AG04449 (cell line): ENCODE results near the gene SAFB.
"Not testable (repeated sequence)": the region's sequence is repeated elsewhere in the genome, so short reads cannot be mapped to it uniquely, and the experiment has no call there.

Source experiments
- CTCF ChIA-PET: fragments of 350-600 bp; formaldehyde crosslinking; extraction: SDS; loops from one replicate; lab custom pipeline; 2021; ENCODE audit warnings: antibody characterized with exemption; lab: Yijun Ruan, JAX
- POLR2A ChIA-PET: fragments of 400-600, 350-600 bp; formaldehyde crosslinking; extraction: SDS; loops from one replicate; lab custom pipeline; 2020; ENCODE audit warnings: antibody characterized with exemption, inconsistent platforms; lab: Yijun Ruan, JAX
- DNase-seq: peaks from one replicate; pipeline ENCODE4 v3.0.0-alpha.2; 2010; ENCODE audit warnings: low read depth, low spot score
- H3K4me3 ChIP-seq: 2 replicates; pipeline ENCODE4 v1.5.1; 2011; ENCODE audit warnings: low read depth, mild to moderate bottlenecking, control low read depth, low read length
- CTCF ChIP-seq: IDR thresholded peaks from one replicate; pipeline ENCODE4 v1.5.1; 2011; ENCODE audit warnings: mild to moderate bottlenecking, moderate library complexity, low read length, control low read depth, inconsistent platforms; ENCODE audit not compliant: insufficient read depth; ENCODE audit errors: missing control alignments

SAFB gene

GRCh38 chr19:5605362-5605761 is 17.5 kb upstream of the SAFB start:
- CTCF ChIA-PET: interaction anchor here (2.3 kb wide), 1 partner anchor 10 kb away, joined by 8 read pairs; no protein-coding TSS in a partner anchor
- TF ChIP-seq CTCF: no peak
- POLR2A ChIA-PET: interaction anchor here (0.8 kb wide), 1 partner anchor 312 kb away, joined by 3 read pairs; no protein-coding TSS in a partner anchor
- H3K4me3 ChIP-seq: no peak overlapping the region
- no peak for DNase-seq

DNA sequence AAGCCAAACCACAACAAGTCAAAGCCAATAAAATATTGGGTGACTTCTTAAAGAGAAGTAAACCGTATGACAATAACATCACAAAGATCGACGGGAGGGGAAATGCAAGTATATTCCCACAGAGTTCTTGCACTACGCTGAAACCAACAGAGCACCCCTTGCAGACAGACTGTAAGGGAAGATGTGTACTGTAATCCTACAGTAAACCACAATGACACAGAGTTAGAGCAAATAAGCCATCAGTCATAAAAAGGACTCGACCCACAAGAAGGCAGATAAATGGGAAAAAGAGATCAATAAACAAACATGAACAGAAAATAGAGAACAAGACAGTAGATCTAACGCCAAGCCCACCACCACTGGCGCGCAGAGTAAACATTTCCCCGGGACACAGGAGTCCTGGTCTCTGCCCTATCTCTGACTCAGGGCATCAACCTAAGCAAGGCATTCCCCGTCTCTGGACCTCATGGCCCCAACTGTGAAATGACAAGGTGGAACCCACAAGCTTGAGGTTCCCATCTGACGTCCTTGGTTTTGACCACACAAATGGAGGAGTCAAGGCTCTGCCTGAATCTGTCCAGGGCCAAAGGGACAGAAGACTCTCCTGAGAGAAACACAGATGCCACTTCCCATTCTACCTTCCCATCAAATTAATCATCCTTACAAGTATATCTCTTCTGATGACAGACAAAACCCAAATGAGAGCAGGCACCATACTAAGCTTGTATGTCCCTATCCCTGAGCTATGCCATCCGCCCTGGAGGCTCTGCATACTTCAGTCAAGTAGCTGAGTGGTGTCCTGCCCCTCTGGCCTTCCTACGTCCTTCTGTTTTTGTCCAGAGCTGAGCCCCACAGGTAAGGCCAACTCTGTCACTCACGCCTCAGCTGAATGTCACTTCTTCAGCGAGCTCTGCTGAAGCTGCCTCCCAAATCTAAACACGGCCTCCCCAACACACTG is 15.3 kb upstream of the SAFB start:
- POLR2A ChIA-PET: no interaction called here
- no peak overlapping the region for H3K4me3 ChIP-seq
- CTCF ChIA-PET: interaction anchor here (1.0 to 1.1 kb wide), 2 partner anchors 13 to 24 kb away, joined by 3 read pairs; no protein-coding TSS in a partner anchor
- TF ChIP-seq CTCF: no peak
- no peak for DNase-seq

DNA sequence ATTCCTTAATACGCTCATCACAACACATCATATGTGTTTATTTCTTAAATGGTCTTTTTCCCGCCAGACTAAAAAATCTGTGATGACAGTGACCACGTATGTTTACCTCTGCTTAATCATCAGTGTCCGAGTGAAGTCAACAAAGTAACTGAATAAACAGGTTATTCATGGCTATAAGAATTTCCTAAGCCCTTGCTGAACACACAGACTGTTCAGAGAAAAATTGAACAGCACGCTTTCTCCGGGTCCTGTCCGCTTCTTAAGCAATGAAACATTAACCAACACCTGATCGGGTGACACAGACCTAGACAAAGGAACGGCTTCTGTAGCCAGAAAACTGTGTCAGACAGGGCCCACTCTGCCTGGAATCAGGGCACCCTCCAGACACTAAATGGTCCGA is 14.6 kb upstream of the SAFB start:
- no peak overlapping the region for H3K4me3 ChIP-seq
- DNase-seq: no peak
- POLR2A ChIA-PET: no interaction called here
- CTCF ChIA-PET: interaction anchor here (1.1 kb wide), 1 partner anchor 13 kb away, joined by 3 read pairs; no protein-coding TSS in a partner anchor
- TF ChIP-seq CTCF: no peak

DNA sequence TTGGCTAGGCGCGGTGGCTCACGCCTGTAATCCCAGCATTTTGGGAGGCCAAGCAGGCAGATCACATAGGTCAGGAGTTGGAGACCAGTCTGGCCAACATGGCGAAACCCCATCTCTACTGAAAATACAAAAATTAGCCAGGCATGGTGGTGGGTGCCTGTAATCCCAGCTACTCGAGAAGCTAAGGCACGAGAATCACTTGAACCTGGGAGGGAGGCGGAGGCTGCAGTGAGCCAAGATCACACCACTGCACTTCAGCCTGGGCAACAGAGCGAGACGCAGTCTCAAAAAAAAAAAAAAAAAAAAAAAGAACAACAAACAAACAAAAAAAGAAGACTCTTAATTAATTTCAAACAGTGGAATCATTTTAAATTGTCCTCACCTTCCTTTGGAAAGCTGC is 14.1 kb upstream of the SAFB start:
- POLR2A ChIA-PET: not testable (repeated sequence)
- CTCF ChIA-PET: interaction anchor here (1.1 kb wide), 2 partner anchors 11 to 14 kb away, joined by 3 read pairs; no protein-coding TSS in a partner anchor

GRCh38 chr19:5609881-5610448 is 12.9 kb upstream of the SAFB start:
- ChIA-PET POLR2A (no interaction called here), CTCF (interaction anchor here (1.1 kb wide), 1 partner anchor 10 kb away, joined by 3 read pairs; no protein-coding TSS in a partner anchor)
- no peak for DNase-seq
- no peak overlapping the region for H3K4me3 ChIP-seq
- no peak for TF ChIP-seq CTCF

More for the DNA sequence above, 14.1 kb upstream of the SAFB start:
- DNase-seq, H3K4me3 ChIP-seq: not testable (repeated sequence)

- no peak for DNase-seq
- TF ChIP-seq CTCF: no peak
- no peak overlapping the region for H3K4me3 ChIP-seq
- ChIA-PET POLR2A (interaction anchor here (1.6 kb wide), 1 partner anchor 9 kb away, joined by 4 read pairs; the partner anchor contains the start of genes SAFB and SAFB2), CTCF (no interaction called here)
Observed at GRCh38 chr19:5612891-5613865, 9.7 kb upstream of the SAFB start.
